Esophagus squamous epithelium (tissue), 5 donors: ENCODE results near the gene TIFAB. TPM values are rescaled to one million over a fixed set of nuclear protein-coding genes. Genes with fewer than 3 reads are reported as not detected.

Experiments
- DNase-seq: peaks from one replicate; lab custom pipeline; 2025; lab: John Stamatoyannopoulos, UW
- H3K27ac ChIP-seq, 4 donors: fragments of 200-600 bp; sonication (generic); one replicate each; pipeline ENCODE4 v1.5.1; 2016 to 2019; ENCODE audit warnings: mild to moderate bottlenecking in 1 of 4
- H3K27me3 ChIP-seq, 4 donors: fragments of 200-600 bp; sonication (generic); 1 replicate in 3 of 4; 2 replicates in 1 of 4; pipeline versions ENCODE4 v1.5.1 to v1.6.0; 2017 to 2021; ENCODE audit warnings: antibody characterized with exemption in 1 of 4
- H3K36me3 ChIP-seq, 3 donors: fragments of 200-600 bp; sonication (generic); one replicate each; pipeline ENCODE4 v1.5.1; 2016 to 2019
- H3K4me1 ChIP-seq, 3 donors: fragments of 200-600 bp; sonication (generic); one replicate each; pipeline ENCODE4 v1.5.1; 2017 to 2019
- H3K4me3 ChIP-seq, 4 donors: fragments of 200-600 bp; sonication (generic); 1 replicate in 3 of 4; 2 replicates in 1 of 4; pipeline ENCODE4 v1.5.1; 2016 to 2019; ENCODE audit warnings: mild to moderate bottlenecking in 2 of 4, moderate library complexity in 1 of 4
- H3K9me3 ChIP-seq, 3 donors: fragments of 200-600 bp; sonication (generic); one replicate each; pipeline ENCODE4 v1.5.1; 2016 to 2019
- CTCF ChIP-seq, 6 experiments: fragments of 450-650 bp in 4 of 6; fragments of 200-600 bp in 2 of 6; sonication (generic) in 2 of 6; IDR thresholded peaks; one replicate each; pipeline ENCODE4 v1.5.1; 2016 to 2019; ENCODE audit warnings: antibody characterized with exemption in 6 of 6, mild to moderate bottlenecking in 4 of 6, moderate library complexity in 4 of 6
- POLR2A ChIP-seq, 4 donors: fragments of 450-650 bp; IDR thresholded peaks; one replicate each; pipeline ENCODE4 v1.6.1; 2017; ENCODE audit warnings: antibody characterized with exemption in 4 of 4, mild to moderate bottlenecking in 4 of 4, moderate library complexity in 3 of 4
- WGBS, 2 donors: methylation state at CpG; one replicate each; pipeline ENCODE4 v1.1.5; 2018; 5-methylcytosine and 5-hydroxymethylcytosine counted together
- intact Hi-C: fragments of 100-400 bp; cut with DNase I; formaldehyde crosslinking; loops from one replicate; pipeline ENCODE4 v1.15.0; 2022
- total RNA-seq, 4 donors: library from RNA; depleted of rRNA; stranded (reverse); fragments of >200 nt; gene quantifications; one replicate each; pipeline ENCODE4 v1.1.0, GENCODE V29; 2016
- donor health status: DM: yes; HTN: yes; CAD: no.

TIFAB gene
- total RNA-seq, 4 donors from 2014 or later = under 0.01 to 0.18 (median 0.08) TPM; not detected in 1

GRCh38 chr5:135446206-135446605, 5.9 kb downstream of the TIFAB start:
- TF ChIP-seq POLR2A (IDR thresholded peaks at IDR 0.05) (no peak), CTCF (IDR thresholded peaks at IDR 0.05) (no peak)
- H3K4me1 ChIP-seq = peaks cover 0 to 13% (median 0%) of the 10 kb centered on the region in 3 donors
- H3K27ac ChIP-seq = no peak overlapping the region
- intact Hi-C loops = no loop called here
- 60 to 91% methylated on average over 1 to 9 of the region's 9 CpGs for WGBS, 2 donors
- H3K36me3 ChIP-seq = no peaks in the 10 kb centered on the region
- H3K27me3 ChIP-seq = peaks cover 0 to 36% (median 0%) of the 10 kb centered on the region in 4 donors
- H3K4me3 ChIP-seq = no peak overlapping the region
- DNase-seq = no peak
- no peaks in the 10 kb centered on the region for H3K9me3 ChIP-seq

DNA sequence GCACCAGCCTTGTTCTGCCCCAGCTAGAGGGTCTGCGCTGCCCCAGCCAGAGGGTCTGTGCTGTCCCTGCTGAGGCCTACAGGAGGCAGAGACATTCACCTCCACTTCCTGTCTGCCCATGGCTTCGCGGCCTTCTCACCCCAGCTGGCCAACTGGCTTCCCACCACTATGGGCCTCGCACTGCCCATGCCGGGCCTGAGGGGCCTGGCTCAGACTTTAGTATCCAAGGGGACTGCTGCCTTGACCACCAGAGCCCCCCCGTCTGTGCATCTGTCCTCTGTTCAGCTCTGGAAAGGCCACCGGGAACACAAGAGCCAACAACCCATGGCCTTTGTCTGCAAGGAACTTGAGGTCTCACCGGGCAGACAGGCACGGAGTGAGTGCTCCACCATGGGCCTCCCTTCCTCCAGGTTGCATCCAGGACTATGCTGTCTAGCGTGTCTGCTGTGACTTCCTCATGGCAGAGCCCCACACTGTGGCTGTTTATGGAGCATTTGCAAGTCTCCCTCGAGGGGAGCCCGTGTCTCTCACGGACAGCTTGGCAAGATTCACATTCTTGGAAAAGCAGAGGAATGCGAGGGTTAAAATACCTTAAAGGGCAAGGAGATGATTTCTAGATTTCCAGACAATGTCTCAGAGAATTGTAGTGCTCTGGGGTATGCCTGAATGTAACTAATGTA, 6.7 kb downstream of the TIFAB start:
- intact Hi-C loops = no loop called here
- Histone ChIP-seq H3K9me3 (no peaks in the 10 kb centered on the region), H3K4me1 (peaks cover 0 to 13% (median 0%) of the 10 kb centered on the region in 3 donors), H3K4me3 (no peak overlapping the region), H3K27ac (no peak overlapping the region), H3K36me3 (no peaks in the 10 kb centered on the region), H3K27me3 (peaks cover 0 to 36% (median 0%) of the 10 kb centered on the region in 4 donors)
- 79 to 98% methylated on average over 4 to 8 of the region's 14 CpGs for WGBS, 2 donors
- TF ChIP-seq POLR2A (IDR thresholded peaks at IDR 0.05) (no peak), CTCF (IDR thresholded peaks at IDR 0.05) (no peak)
- DNase-seq = no peak

DNA sequence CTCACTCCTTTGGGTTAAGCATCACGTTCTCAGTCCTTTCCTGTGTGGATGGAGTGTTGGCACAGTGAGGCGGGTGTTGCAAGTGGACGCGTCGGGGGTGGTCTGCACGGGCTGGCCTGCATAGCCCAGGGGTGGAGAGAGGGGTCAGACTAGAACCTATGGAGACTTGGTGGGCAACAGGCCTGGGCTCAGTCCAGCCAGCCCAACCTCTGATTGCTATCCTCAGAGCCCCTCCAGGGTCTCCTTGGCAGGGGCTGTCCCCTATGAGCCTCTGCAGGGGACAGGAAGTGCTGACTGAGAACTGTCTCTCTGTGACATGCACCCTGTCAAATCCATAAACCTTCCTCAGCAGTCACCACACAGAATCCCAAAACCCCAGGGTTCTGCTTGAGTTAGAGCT, 7.3 kb downstream of the TIFAB start:
- H3K9me3 ChIP-seq = no peaks in the 10 kb centered on the region
- intact Hi-C loops = no loop called here
- TF ChIP-seq CTCF (IDR thresholded peaks at IDR 0.05) (no peak), POLR2A (IDR thresholded peaks at IDR 0.05) (no peak)
- WGBS, 2 donors = 80 to 100% methylated on average over 1 to 2 of the region's 6 CpGs
- no peak for DNase-seq
- H3K4me1 ChIP-seq = peaks cover 0 to 13% (median 0%) of the 10 kb centered on the region in 3 donors
- peaks cover 0 to 33% (median 0%) of the 10 kb centered on the region in 4 donors for H3K27me3 ChIP-seq
- no peak overlapping the region for H3K4me3 ChIP-seq
- no peak overlapping the region for H3K27ac ChIP-seq
- H3K36me3 ChIP-seq = no peaks in the 10 kb centered on the region

- Histone ChIP-seq H3K9me3 (no peaks in the 10 kb centered on the region), H3K36me3 (no peaks in the 10 kb centered on the region), H3K27ac (no peak overlapping the region), H3K27me3 (peaks cover 0 to 28% (median 0%) of the 10 kb centered on the region in 4 donors), H3K4me1 (peaks cover 0 to 13% (median 0%) of the 10 kb centered on the region in 3 donors), H3K4me3 (no peak overlapping the region)
- no peak for TF ChIP-seq CTCF (IDR thresholded peaks at IDR 0.05)
- TF ChIP-seq POLR2A (IDR thresholded peaks at IDR 0.05) = no peak
- DNase-seq = no peak
- 90 to 92% methylated on average over 2 to 12 of the region's 13 CpGs for WGBS, 2 donors
- intact Hi-C loops = no loop called here
These were observed 7.8 kb downstream of the TIFAB start for GRCh38 chr5:135444360-135444759.

DNA sequence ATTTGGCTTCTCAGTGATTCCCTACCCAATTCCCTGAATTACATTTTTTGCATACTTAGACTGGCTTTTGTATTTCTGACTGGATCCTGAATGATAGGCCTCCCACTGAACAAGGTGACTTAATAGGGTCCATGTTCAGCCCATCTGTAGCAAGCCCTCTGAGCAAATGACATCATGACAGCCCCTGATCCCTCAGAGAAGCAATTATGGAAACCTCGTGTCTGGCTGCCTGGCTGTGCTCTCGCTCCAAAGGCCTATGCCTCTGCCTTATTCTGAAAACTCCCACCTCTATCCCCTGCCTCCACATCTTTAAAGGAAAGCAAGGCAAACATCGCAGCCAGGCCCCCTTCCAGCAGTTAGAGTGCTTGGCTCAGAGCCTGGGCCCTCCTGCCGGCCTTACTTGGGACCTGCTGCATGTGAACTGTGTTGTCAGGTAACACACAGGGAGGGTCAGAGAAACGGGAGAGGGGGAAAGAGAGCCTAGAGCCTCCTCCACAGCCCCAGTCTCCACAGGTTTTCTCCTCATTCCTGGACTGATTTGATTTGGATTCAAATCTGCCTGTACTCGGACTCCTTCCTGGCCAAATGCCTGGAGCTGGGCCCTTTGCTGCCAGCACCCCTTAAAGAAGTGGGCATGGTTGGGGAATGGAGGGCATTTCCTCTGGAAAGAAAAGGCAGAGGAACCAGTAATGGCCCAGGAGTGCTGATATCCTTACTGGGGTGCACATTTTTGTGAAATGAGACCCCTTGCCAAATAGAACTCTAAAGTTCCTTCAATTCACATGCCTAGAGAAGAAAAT, 8.8 kb downstream of the TIFAB start:
- H3K27ac ChIP-seq = no peak overlapping the region
- no peaks in the 10 kb centered on the region for H3K36me3 ChIP-seq
- DNase-seq = no peak
- peaks cover 0 to 17% (median 3%) of the 10 kb centered on the region in 3 donors for H3K4me1 ChIP-seq
- H3K27me3 ChIP-seq = peaks cover 0 to 24% (median 0%) of the 10 kb centered on the region in 4 donors
- no peaks in the 10 kb centered on the region for H3K9me3 ChIP-seq
- H3K4me3 ChIP-seq = no peak overlapping the region
- WGBS, 2 donors = 36 to 53% methylated on average over 5 to 6 of the region's 6 CpGs
- TF ChIP-seq POLR2A (IDR thresholded peaks at IDR 0.05) (no peak), CTCF (IDR thresholded peaks at IDR 0.05) (no peak)
- intact Hi-C loops = no loop called here
